ENCODE results near the gene PUM2.

The PUM2 gene

DNA sequence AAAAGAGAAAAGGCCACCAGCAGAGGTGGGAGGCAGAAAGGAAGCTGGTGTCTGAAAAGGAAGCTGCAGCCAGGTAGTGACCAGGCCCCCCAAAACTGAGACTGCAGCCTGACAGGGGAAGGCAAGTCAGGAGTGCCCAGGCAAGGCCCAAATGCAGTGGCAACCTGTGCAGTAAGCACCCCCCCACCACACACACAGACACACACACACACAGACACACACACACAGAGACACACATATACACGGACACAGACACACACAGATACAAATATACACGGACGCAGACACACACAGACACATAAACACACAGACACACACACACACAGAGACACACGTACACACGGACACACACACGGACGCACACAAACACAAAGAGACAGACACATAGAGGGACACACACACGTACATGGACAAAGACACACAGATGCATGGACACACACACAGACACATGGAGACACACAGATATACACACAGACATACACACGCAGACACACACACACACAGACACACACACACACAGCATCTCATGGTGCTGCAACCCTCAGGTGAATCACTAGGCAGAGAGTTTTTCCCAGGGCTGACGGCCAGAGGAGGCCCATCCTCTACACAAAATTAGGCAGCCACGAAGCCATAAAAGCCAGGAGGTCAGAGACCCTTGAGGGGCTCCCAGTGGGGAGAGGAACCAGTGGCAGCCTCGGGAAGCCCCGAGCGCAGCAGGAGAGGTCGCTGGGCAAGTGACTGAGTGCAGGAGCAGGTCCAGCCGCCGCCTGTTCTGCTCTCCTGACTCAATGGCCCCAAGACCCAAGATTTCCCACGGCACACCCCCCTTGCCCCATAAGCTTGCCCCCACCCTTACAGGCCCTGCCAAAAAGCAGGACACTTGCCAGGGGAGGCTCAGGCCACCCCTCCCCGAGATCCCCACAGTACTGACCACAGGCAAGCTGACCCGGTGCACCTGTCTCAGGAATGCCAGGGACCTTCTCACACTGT lies 132.0 kb downstream of the PUM2 start:
- no peak for TF ChIP-seq RAD21 (IDR thresholded peaks at IDR 0.05; ENCODE audit: low read depth)
- no peak for TF ChIP-seq ZBTB7A (IDR thresholded peaks at IDR 0.05; ENCODE audit: low read depth)
- TF ChIP-seq EP300 (IDR thresholded peaks at IDR 0.05; ENCODE audit: borderline replicate concordance): no peak
- TF ChIP-seq, protein P1, sequence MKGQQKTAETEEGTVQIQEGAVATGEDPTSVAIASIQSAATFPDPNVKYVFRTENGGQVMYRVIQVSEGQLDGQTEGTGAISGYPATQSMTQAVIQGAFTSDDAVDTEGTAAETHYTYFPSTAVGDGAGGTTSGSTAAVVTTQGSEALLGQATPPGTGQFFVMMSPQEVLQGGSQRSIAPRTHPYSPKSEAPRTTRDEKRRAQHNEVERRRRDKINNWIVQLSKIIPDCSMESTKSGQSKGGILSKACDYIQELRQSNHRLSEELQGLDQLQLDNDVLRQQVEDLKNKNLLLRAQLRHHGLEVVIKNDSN (IDR thresholded peaks at IDR 0.05): no peak
- TF ChIP-seq TEAD4 (IDR thresholded peaks at IDR 0.05): no peak
- TF ChIP-seq, protein P2, sequence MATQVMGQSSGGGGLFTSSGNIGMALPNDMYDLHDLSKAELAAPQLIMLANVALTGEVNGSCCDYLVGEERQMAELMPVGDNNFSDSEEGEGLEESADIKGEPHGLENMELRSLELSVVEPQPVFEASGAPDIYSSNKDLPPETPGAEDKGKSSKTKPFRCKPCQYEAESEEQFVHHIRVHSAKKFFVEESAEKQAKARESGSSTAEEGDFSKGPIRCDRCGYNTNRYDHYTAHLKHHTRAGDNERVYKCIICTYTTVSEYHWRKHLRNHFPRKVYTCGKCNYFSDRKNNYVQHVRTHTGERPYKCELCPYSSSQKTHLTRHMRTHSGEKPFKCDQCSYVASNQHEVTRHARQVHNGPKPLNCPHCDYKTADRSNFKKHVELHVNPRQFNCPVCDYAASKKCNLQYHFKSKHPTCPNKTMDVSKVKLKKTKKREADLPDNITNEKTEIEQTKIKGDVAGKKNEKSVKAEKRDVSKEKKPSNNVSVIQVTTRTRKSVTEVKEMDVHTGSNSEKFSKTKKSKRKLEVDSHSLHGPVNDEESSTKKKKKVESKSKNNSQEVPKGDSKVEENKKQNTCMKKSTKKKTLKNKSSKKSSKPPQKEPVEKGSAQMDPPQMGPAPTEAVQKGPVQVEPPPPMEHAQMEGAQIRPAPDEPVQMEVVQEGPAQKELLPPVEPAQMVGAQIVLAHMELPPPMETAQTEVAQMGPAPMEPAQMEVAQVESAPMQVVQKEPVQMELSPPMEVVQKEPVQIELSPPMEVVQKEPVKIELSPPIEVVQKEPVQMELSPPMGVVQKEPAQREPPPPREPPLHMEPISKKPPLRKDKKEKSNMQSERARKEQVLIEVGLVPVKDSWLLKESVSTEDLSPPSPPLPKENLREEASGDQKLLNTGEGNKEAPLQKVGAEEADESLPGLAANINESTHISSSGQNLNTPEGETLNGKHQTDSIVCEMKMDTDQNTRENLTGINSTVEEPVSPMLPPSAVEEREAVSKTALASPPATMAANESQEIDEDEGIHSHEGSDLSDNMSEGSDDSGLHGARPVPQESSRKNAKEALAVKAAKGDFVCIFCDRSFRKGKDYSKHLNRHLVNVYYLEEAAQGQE (IDR thresholded peaks at IDR 0.05; ENCODE audit: low read depth): no peak
- no peak for TF ChIP-seq FOXM1 (IDR thresholded peaks at IDR 0.05; ENCODE audit: borderline replicate concordance, low read depth)
- no peak for TF ChIP-seq EGR1 (IDR thresholded peaks at IDR 0.05)
- no peak for TF ChIP-seq TCF12 (IDR thresholded peaks at IDR 0.05; ENCODE audit: low read depth)
- TF ChIP-seq, protein P3, sequence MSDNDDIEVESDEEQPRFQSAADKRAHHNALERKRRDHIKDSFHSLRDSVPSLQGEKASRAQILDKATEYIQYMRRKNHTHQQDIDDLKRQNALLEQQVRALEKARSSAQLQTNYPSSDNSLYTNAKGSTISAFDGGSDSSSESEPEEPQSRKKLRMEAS (IDR thresholded peaks at IDR 0.05): no peak
- TF ChIP-seq CREB1 (IDR thresholded peaks at IDR 0.05; ENCODE audit: low read depth): no peak
- TF ChIP-seq NFIC (IDR thresholded peaks at IDR 0.05): no peak
- no peak for TF ChIP-seq CEBPB (IDR thresholded peaks at IDR 0.05)
- TF ChIP-seq YY1 (IDR thresholded peaks at IDR 0.05; ENCODE audit: low read depth): no peak
- no peak for TF ChIP-seq TAF1 (IDR thresholded peaks at IDR 0.05; ENCODE audit: low read depth)

DNA sequence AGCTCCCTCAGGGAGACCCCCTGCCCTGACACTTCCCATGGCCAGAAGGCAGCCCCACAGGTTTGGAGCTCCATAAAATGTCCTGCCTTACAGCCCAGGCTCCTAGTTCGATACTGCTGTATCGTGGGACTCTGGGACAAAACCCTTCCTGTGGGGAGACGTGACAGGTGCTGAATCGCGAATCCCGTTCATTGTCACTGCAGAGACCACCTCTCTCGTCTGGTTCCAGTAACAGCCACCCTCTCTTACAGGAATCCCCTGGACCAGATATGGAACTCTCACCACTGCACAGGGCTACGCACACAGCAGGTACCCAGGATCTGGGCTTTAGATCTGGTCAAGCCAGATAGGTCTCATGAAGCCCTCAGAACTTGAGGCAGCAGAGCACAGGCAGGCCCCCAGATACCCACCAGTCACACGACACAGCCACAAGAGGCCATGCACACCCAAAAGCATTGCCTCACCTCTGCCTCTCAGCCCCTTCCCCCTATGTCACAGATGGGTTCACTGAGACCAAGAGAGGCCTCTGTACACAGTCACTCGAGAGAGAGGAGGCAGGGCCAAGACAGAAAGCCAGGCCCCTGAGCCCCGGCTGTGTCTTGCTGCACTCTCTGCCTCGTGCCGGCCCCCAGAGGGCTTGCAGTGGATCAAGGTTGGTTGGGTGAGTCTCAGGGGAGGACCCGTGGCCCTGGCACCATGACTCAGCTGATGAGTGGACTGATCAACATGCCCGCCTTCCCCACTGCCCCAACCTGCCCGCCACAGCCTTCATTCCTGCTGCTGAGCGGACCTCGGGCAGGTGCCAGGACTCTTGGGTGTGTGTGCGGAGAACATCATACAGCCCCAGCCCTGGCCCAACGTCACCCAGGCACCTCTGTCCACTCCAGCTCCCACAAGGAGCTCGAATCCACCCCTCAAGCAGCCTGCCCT lies 133.3 kb downstream of the PUM2 start:
- TF ChIP-seq, protein P3 (IDR thresholded peaks at IDR 0.05): no peak
- TF ChIP-seq CREB1 (IDR thresholded peaks at IDR 0.05; ENCODE audit: low read depth) (no peak), ZBTB7A (IDR thresholded peaks at IDR 0.05; ENCODE audit: low read depth) (no peak), EP300 (IDR thresholded peaks at IDR 0.05; ENCODE audit: borderline replicate concordance) (no peak), TCF12 (IDR thresholded peaks at IDR 0.05; ENCODE audit: low read depth) (no peak), EGR1 (IDR thresholded peaks at IDR 0.05) (no peak), TEAD4 (IDR thresholded peaks at IDR 0.05) (no peak), RAD21 (IDR thresholded peaks at IDR 0.05; ENCODE audit: low read depth) (no peak), CEBPB (IDR thresholded peaks at IDR 0.05) (no peak), YY1 (IDR thresholded peaks at IDR 0.05; ENCODE audit: low read depth) (no peak), TAF1 (IDR thresholded peaks at IDR 0.05; ENCODE audit: low read depth) (no peak), NFIC (IDR thresholded peaks at IDR 0.05) (no peak), FOXM1 (IDR thresholded peaks at IDR 0.05; ENCODE audit: borderline replicate concordance, low read depth) (no peak)
- TF ChIP-seq, protein P2 (IDR thresholded peaks at IDR 0.05; ENCODE audit: low read depth): no peak
- TF ChIP-seq, protein P1 (IDR thresholded peaks at IDR 0.05): no peak

DNA sequence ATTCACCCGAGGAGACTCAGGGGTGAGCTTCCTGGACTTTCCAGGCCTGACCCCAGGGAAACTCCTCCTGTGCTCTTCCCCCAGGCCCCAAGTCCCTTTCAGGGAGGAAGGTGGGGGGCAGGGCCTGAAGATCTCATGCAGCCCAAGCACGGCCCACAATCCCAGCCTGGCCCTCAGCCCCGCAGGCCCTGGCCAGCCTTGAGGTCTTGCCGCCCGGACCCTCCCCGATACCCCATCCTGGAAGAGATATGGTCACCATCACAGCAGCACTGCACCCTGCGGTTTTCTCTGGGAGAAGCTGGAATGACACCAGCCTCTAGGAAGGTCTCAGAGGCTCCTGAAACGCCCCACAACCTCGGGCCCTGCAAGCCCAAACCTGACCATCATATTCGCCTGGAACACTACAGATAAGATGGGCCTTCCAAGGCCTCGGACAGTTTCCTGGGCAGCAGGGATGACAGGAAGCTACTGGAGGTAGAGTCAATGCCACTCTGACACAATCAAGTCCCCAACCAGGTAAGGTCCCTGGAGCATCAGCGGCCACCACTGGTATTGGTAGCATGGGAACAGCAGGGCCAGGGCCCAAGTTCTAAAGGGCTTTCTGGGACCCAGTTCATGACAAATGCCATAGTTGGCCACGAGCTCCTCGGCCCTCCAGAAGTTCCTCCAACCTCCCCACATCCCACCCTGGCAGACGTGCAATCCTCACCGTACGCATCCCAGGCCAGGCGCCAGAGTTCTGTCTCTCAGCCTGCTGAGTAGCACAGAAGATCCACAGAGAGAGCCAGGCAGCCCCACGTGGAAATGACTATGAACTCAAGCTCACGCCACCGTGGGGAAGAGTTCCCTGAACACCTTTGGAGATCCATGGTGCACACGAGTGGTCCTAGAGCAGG lies 134.3 kb downstream of the PUM2 start:
- TF ChIP-seq, protein P2 (IDR thresholded peaks at IDR 0.05; ENCODE audit: low read depth): no peak
- TF ChIP-seq ZBTB7A (IDR thresholded peaks at IDR 0.05; ENCODE audit: low read depth) (no peak), TAF1 (IDR thresholded peaks at IDR 0.05; ENCODE audit: low read depth) (no peak), TEAD4 (IDR thresholded peaks at IDR 0.05) (no peak), FOXM1 (IDR thresholded peaks at IDR 0.05; ENCODE audit: borderline replicate concordance, low read depth) (no peak), RAD21 (IDR thresholded peaks at IDR 0.05; ENCODE audit: low read depth) (no peak), YY1 (IDR thresholded peaks at IDR 0.05; ENCODE audit: low read depth) (no peak), TCF12 (IDR thresholded peaks at IDR 0.05; ENCODE audit: low read depth) (no peak), EGR1 (IDR thresholded peaks at IDR 0.05) (no peak), CEBPB (IDR thresholded peaks at IDR 0.05) (no peak), EP300 (IDR thresholded peaks at IDR 0.05; ENCODE audit: borderline replicate concordance) (no peak), NFIC (IDR thresholded peaks at IDR 0.05) (no peak), CREB1 (IDR thresholded peaks at IDR 0.05; ENCODE audit: low read depth) (no peak)
- TF ChIP-seq, protein P3 (IDR thresholded peaks at IDR 0.05): no peak
- TF ChIP-seq, protein P1 (IDR thresholded peaks at IDR 0.05): no peak
